BLaER1 (cell line): ENCODE results near the gene RASGRP2.

ENCODE experiments used
- H3K27ac ChIP-seq: shearing (Covaris generic); formaldehyde crosslinking; 2 replicates; pipeline ENCODE4 v1.8.1; 2022
- H3K27me3 ChIP-seq: shearing (Covaris generic); formaldehyde crosslinking; 2 replicates; pipeline ENCODE4 v1.8.1; 2022
- H3K36me3 ChIP-seq: shearing (Covaris generic); formaldehyde crosslinking; 2 replicates; pipeline ENCODE4 v1.8.1; 2022
- H3K4me1 ChIP-seq: shearing (Covaris generic); formaldehyde crosslinking; 2 replicates; pipeline ENCODE4 v1.8.1; 2022
- H3K4me2 ChIP-seq: shearing (Covaris generic); formaldehyde crosslinking; 2 replicates; pipeline ENCODE4 v1.8.1; 2022
- H3K4me3 ChIP-seq: shearing (Covaris generic); formaldehyde crosslinking; 2 replicates; pipeline ENCODE4 v1.8.1; 2022
- H3K9ac ChIP-seq: shearing (Covaris generic); formaldehyde crosslinking; 2 replicates; pipeline ENCODE4 v1.8.1; 2022
- H3K9me3 ChIP-seq: shearing (Covaris generic); formaldehyde crosslinking; 2 replicates; pipeline ENCODE4 v1.8.1; 2022
- H4K20me1 ChIP-seq: shearing (Covaris generic); formaldehyde crosslinking; 2 replicates; pipeline ENCODE4 v1.8.1; 2022
- Cebpa-rat ChIP-seq: shearing (Covaris generic); IDR thresholded peaks from 2 replicates; pipeline ENCODE4 v1.8.1; 2022

Gene RASGRP2

GRCh38 chr11:64757549-64758329 lies 13.8 kb upstream of the RASGRP2 start:
- no peak overlapping the region for H3K4me3 ChIP-seq
- H3K27me3 ChIP-seq: no peaks in the 10 kb centered on the region
- H4K20me1 ChIP-seq: peaks cover 29% of the 10 kb centered on the region
- peaks cover 66% of the 10 kb centered on the region for H3K4me1 ChIP-seq
- H3K36me3 ChIP-seq: peaks cover 10% of the 10 kb centered on the region
- H3K9me3 ChIP-seq: no peaks in the 10 kb centered on the region
- H3K4me2 ChIP-seq: no peak overlapping the region
- no peak for TF ChIP-seq Cebpa-rat
- peak overlapping the region; percentile 56; the same call in 1 of the 2 replicates for H3K27ac ChIP-seq
- no peak overlapping the region for H3K9ac ChIP-seq

- Histone ChIP-seq H3K27ac (peak overlapping the region; percentile 56), H3K4me2 (peak overlapping the region; percentile 23), H3K36me3 (peaks cover 13% of the 10 kb centered on the region; the same call in 1 of the 2 replicates), H3K9ac (no peak overlapping the region), H3K4me1 (peaks cover 66% of the 10 kb centered on the region), H3K9me3 (no peaks in the 10 kb centered on the region), H4K20me1 (peaks cover 10% of the 10 kb centered on the region), H3K4me3 (no peak overlapping the region), H3K27me3 (no peaks in the 10 kb centered on the region)
- no peak for TF ChIP-seq Cebpa-rat
These were observed 11.9 kb upstream of the RASGRP2 start for GRCh38 chr11:64755681-64756361.

GRCh38 chr11:64754919-64755662 lies 11.1 kb upstream of the RASGRP2 start:
- Histone ChIP-seq H3K9me3 (no peaks in the 10 kb centered on the region), H3K4me2 (no peak overlapping the region), H3K4me3 (no peak overlapping the region), H4K20me1 (peaks cover 3% of the 10 kb centered on the region), H3K27ac (peak overlapping the region; percentile 56; the same call in 1 of the 2 replicates), H3K27me3 (no peaks in the 10 kb centered on the region), H3K9ac (no peak overlapping the region), H3K36me3 (peaks cover 13% of the 10 kb centered on the region; the same call in 1 of the 2 replicates), H3K4me1 (peaks cover 66% of the 10 kb centered on the region)
- no peak for TF ChIP-seq Cebpa-rat

GRCh38 chr11:64754124-64754918 lies 10.4 kb upstream of the RASGRP2 start:
- H3K9ac ChIP-seq: no peak overlapping the region
- H3K27me3 ChIP-seq: no peaks in the 10 kb centered on the region
- no peak overlapping the region for H3K4me3 ChIP-seq
- peaks cover 59% of the 10 kb centered on the region for H3K4me1 ChIP-seq
- peaks cover 13% of the 10 kb centered on the region; the same call in 1 of the 2 replicates for H3K36me3 ChIP-seq
- no peak for TF ChIP-seq Cebpa-rat
- H4K20me1 ChIP-seq: no peaks in the 10 kb centered on the region
- H3K9me3 ChIP-seq: no peaks in the 10 kb centered on the region
- H3K27ac ChIP-seq: 0 out of 2 replicates have a peak overlapping the region, but pooled peaks have one; percentile 26
- no peak overlapping the region for H3K4me2 ChIP-seq

- TF ChIP-seq Cebpa-rat: no peak
- H3K4me3 ChIP-seq: no peak overlapping the region
- peaks cover 13% of the 10 kb centered on the region; the same call in 1 of the 2 replicates for H3K36me3 ChIP-seq
- H3K27me3 ChIP-seq: no peaks in the 10 kb centered on the region
- H3K27ac ChIP-seq: 0 out of 2 replicates have a peak overlapping the region, but pooled peaks have one; percentile 26
- no peak overlapping the region for H3K9ac ChIP-seq
- H3K4me2 ChIP-seq: no peak overlapping the region; the same call in 1 of the 2 replicates
- H3K4me1 ChIP-seq: peaks cover 51% of the 10 kb centered on the region
- no peaks in the 10 kb centered on the region for H3K9me3 ChIP-seq
- no peaks in the 10 kb centered on the region for H4K20me1 ChIP-seq
These were observed 9.6 kb upstream of the RASGRP2 start for GRCh38 chr11:64753380-64754123.

- H3K9me3 ChIP-seq: no peaks in the 10 kb centered on the region
- TF ChIP-seq Cebpa-rat: no peak
- no peaks in the 10 kb centered on the region for H4K20me1 ChIP-seq
- 0 out of 2 replicates have a peak overlapping the region, but pooled peaks have one; percentile 13 for H3K27ac ChIP-seq
- H3K27me3 ChIP-seq: no peaks in the 10 kb centered on the region
- H3K4me3 ChIP-seq: no peak overlapping the region
- peak overlapping the region; percentile 25 for H3K4me2 ChIP-seq
- H3K4me1 ChIP-seq: peaks cover 54% of the 10 kb centered on the region
- no peak overlapping the region for H3K9ac ChIP-seq
- H3K36me3 ChIP-seq: peaks cover 13% of the 10 kb centered on the region; the same call in 1 of the 2 replicates
These were observed 9.1 kb upstream of the RASGRP2 start for GRCh38 chr11:64753019-64753379.

- Histone ChIP-seq H3K4me1 (peaks cover 60% of the 10 kb centered on the region), H3K36me3 (peaks cover 13% of the 10 kb centered on the region; the same call in 1 of the 2 replicates), H3K9me3 (no peaks in the 10 kb centered on the region), H3K4me2 (peak overlapping the region; percentile 36), H3K9ac (no peak overlapping the region), H3K27me3 (no peaks in the 10 kb centered on the region), H4K20me1 (no peaks in the 10 kb centered on the region), H3K4me3 (no peak overlapping the region), H3K27ac (peak overlapping the region; percentile 26; the same call in 1 of the 2 replicates)
- TF ChIP-seq Cebpa-rat: no peak
These were observed 8.4 kb upstream of the RASGRP2 start for GRCh38 chr11:64752175-64752970.

GRCh38 chr11:64751580-64751979 lies 7.6 kb upstream of the RASGRP2 start:
- TF ChIP-seq Cebpa-rat: no peak
- Histone ChIP-seq H3K9ac (no peak overlapping the region), H3K36me3 (peaks cover 13% of the 10 kb centered on the region; the same call in 1 of the 2 replicates), H3K4me2 (peak overlapping the region; percentile 20; the same call in 1 of the 2 replicates), H3K27ac (peak overlapping the region; percentile 4), H4K20me1 (no peaks in the 10 kb centered on the region), H3K9me3 (no peaks in the 10 kb centered on the region), H3K4me1 (peaks cover 62% of the 10 kb centered on the region), H3K27me3 (no peaks in the 10 kb centered on the region), H3K4me3 (no peak overlapping the region)
